Mesenchymal stem cell (in vitro differentiated cells and primary cell): ENCODE data around the gene ALDH1L2.

Source experiments
- DNase-seq: peaks from one replicate; pipeline ENCODE4 v3.0.0-alpha.2; 2013
- H2AFZ ChIP-seq: one replicate; pipeline ENCODE4 v1.6.1; 2013; ENCODE audit warnings: low read depth, mild to moderate bottlenecking, control low read depth, inconsistent platforms, low read length, moderate library complexity
- H2AK5ac ChIP-seq: 2 replicates; pipeline ENCODE4 v1.6.1; 2013; ENCODE audit warnings: low read length, moderate library complexity, mild to moderate bottlenecking, inconsistent platforms; ENCODE audit not compliant: severe bottlenecking
- H2BK120ac ChIP-seq: one replicate; pipeline ENCODE4 v1.6.1; 2013; ENCODE audit warnings: low read depth, mild to moderate bottlenecking, inconsistent platforms, low read length, moderate library complexity
- H2BK12ac ChIP-seq, 2 experiments: one replicate each; pipeline ENCODE4 v1.6.1; 2013; ENCODE audit warnings: inconsistent platforms in 2 of 2, low read length in 2 of 2, mild to moderate bottlenecking in 2 of 2, moderate library complexity in 2 of 2, control low read depth in 1 of 2
- H2BK15ac ChIP-seq: one replicate; pipeline ENCODE4 v1.6.1; 2013; ENCODE audit warnings: mild to moderate bottlenecking, low read depth, inconsistent platforms; ENCODE audit not compliant: poor library complexity, severe bottlenecking
- H2BK5ac ChIP-seq: 2 replicates; pipeline ENCODE4 v1.6.1; 2013; ENCODE audit warnings: low read depth, mild to moderate bottlenecking, low read length, control low read depth, inconsistent platforms; ENCODE audit not compliant: poor library complexity, severe bottlenecking
- H3K14ac ChIP-seq, 2 experiments: one replicate each; pipeline ENCODE4 v1.6.1; 2013; ENCODE audit warnings: inconsistent platforms in 2 of 2, low read length in 2 of 2, control low read depth in 1 of 2, mild to moderate bottlenecking in 1 of 2, moderate library complexity in 1 of 2
- H3K18ac ChIP-seq, 2 experiments: one replicate each; pipeline ENCODE4 v1.6.1; 2013; ENCODE audit warnings: inconsistent platforms in 2 of 2, low read length in 2 of 2, control low read depth in 1 of 2, low read depth in 1 of 2, mild to moderate bottlenecking in 1 of 2
- H3K23ac ChIP-seq, 2 experiments: one replicate each; pipeline ENCODE4 v1.6.1; 2013; ENCODE audit warnings: inconsistent platforms in 2 of 2, low read length in 2 of 2, mild to moderate bottlenecking in 2 of 2, moderate library complexity in 2 of 2, control low read depth in 1 of 2
- H3K27ac ChIP-seq: 2 replicates; pipeline ENCODE4 v1.5.1; 2013; ENCODE audit warnings: mild to moderate bottlenecking, moderate library complexity, low read length, control low read depth, inconsistent platforms; ENCODE audit not compliant: poor library complexity, severe bottlenecking
- H3K27me3 ChIP-seq, 2 experiments: 2 replicates each; pipeline versions ENCODE4 v1.6.1 to v1.7.0; 2013; ENCODE audit warnings: low read length in 2 of 2, mild to moderate bottlenecking in 2 of 2, moderate library complexity in 2 of 2, control low read depth in 1 of 2, inconsistent platforms in 1 of 2; ENCODE audit not compliant: control insufficient read depth in 1 of 2, insufficient read depth in 1 of 2
- H3K36me3 ChIP-seq, 2 experiments: 2 replicates each; pipeline versions ENCODE4 v1.6.1 to v1.7.0; 2013; ENCODE audit warnings: low read length in 2 of 2, control low read depth in 1 of 2, inconsistent platforms in 1 of 2, low read depth in 1 of 2, mild to moderate bottlenecking in 1 of 2; ENCODE audit not compliant: insufficient read depth in 2 of 2, control insufficient read depth in 1 of 2
- H3K4ac ChIP-seq, 2 experiments: one replicate each; pipeline ENCODE4 v1.6.1; 2013; ENCODE audit warnings: inconsistent platforms in 2 of 2, low read length in 2 of 2, mild to moderate bottlenecking in 2 of 2, moderate library complexity in 2 of 2, control low read depth in 1 of 2, low read depth in 1 of 2
- H3K4me1 ChIP-seq: 2 replicates; pipeline ENCODE4 v1.6.1; 2013; ENCODE audit warnings: low read depth, low read length, control low read depth; ENCODE audit not compliant: control insufficient read depth, insufficient read depth
- H3K4me2 ChIP-seq: 2 replicates; pipeline ENCODE4 v1.6.1; 2013; ENCODE audit warnings: low read length, mild to moderate bottlenecking, inconsistent platforms; ENCODE audit not compliant: poor library complexity, severe bottlenecking
- H3K4me3 ChIP-seq, 2 experiments: 2 replicates each; pipeline versions ENCODE4 v1.5.1 to v1.7.0; 2013; ENCODE audit warnings: low read length in 2 of 2, mild to moderate bottlenecking in 2 of 2, control low read depth in 1 of 2, low read depth in 1 of 2; ENCODE audit not compliant: insufficient read depth in 1 of 2
- H3K79me1 ChIP-seq: replicated peaks from 2 replicates; pipeline ENCODE4 v1.6.1; 2013; ENCODE audit warnings: mild to moderate bottlenecking, control low read depth, low read length, inconsistent platforms; ENCODE audit not compliant: poor library complexity, severe bottlenecking
- H3K9ac ChIP-seq: 2 replicates; pipeline ENCODE4 v1.7.0; 2013; ENCODE audit warnings: mild to moderate bottlenecking, low read length, moderate library complexity
- H3K9me3 ChIP-seq: 2 replicates; pipeline ENCODE4 v1.7.0; 2013; ENCODE audit warnings: mild to moderate bottlenecking, low read length; ENCODE audit not compliant: control insufficient read depth
- H4K8ac ChIP-seq: one replicate; pipeline ENCODE4 v1.6.1; 2013; ENCODE audit warnings: inconsistent platforms, mild to moderate bottlenecking, low read length, moderate library complexity
- H4K91ac ChIP-seq: one replicate; pipeline ENCODE4 v1.6.1; 2013; ENCODE audit warnings: mild to moderate bottlenecking, low read length, inconsistent platforms
- WGBS: methylation state at CpG from one replicate; pipeline ENCODE4 v1.1.7; 2013; ENCODE audit warnings: mixed read lengths; 5-methylcytosine and 5-hydroxymethylcytosine counted together

The ALDH1L2 gene

GRCh38 chr12:105076913-105077312, 7.3 kb downstream of the ALDH1L2 start:
- H4K8ac ChIP-seq, result no peak overlapping the region
- no peak overlapping the region for H3K23ac ChIP-seq
- H3K36me3 ChIP-seq, result peaks cover 0 to 12% of the 10 kb centered on the region in 2 experiments
- H2BK15ac ChIP-seq, result no peak overlapping the region
- no peak overlapping the region for H3K4me2 ChIP-seq
- H2AK5ac ChIP-seq, result no peak overlapping the region
- 100% methylated on average over 1 of the region's 3 CpGs for WGBS
- no peaks in the 10 kb centered on the region for H3K9me3 ChIP-seq
- H2BK120ac ChIP-seq, result no peak overlapping the region
- H2BK12ac ChIP-seq, result no peak overlapping the region
- DNase-seq, result no peak
- H3K27me3 ChIP-seq, result no peaks in the 10 kb centered on the region
- H3K79me1 ChIP-seq, result peaks cover 6% of the 10 kb centered on the region
- H2AFZ ChIP-seq, result no peak overlapping the region
- H3K4ac ChIP-seq, result no peak overlapping the region
- H3K9ac ChIP-seq, result no peak overlapping the region
- no peaks in the 10 kb centered on the region for H3K4me1 ChIP-seq
- no peak overlapping the region for H3K18ac ChIP-seq
- no peak overlapping the region for H2BK5ac ChIP-seq
- H3K27ac ChIP-seq, result no peak overlapping the region
- H3K4me3 ChIP-seq, result no peak overlapping the region
- H4K91ac ChIP-seq, result no peak overlapping the region
- no peak overlapping the region for H3K14ac ChIP-seq

DNA sequence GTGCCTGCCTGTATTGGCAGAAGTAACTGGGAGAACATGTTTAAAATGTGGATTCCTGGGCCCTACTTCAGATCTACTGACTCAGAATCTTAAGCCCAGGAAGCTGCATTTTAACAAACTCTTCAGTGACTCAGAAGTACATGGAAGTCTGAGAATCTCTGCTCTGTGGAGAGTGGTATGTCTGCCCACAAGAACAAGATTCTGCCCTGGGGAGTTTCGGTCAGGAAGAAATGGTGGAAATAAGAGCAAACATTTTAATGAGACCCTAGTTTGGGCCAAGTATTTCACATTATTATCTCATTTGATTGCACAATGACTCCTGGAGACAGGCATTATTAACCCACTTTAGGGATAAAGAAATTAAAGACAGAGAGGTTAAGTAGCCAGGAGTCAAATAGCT, 8.2 kb downstream of the ALDH1L2 start:
- Histone ChIP-seq H3K9ac (no peak overlapping the region), H3K4me2 (no peak overlapping the region), H3K4me1 (no peaks in the 10 kb centered on the region), H2BK120ac (no peak overlapping the region), H3K9me3 (no peaks in the 10 kb centered on the region), H3K27me3 (no peaks in the 10 kb centered on the region), H2BK12ac (no peak overlapping the region), H2BK5ac (no peak overlapping the region), H3K23ac (no peak overlapping the region), H2AK5ac (no peak overlapping the region), H3K14ac (no peak overlapping the region), H3K18ac (no peak overlapping the region), H3K36me3 (peaks cover 0 to 12% of the 10 kb centered on the region in 2 experiments), H4K8ac (no peak overlapping the region), H2BK15ac (no peak overlapping the region), H3K4me3 (no peak overlapping the region), H3K4ac (no peak overlapping the region), H2AFZ (no peak overlapping the region), H3K27ac (no peak overlapping the region), H3K79me1 (peaks cover 6% of the 10 kb centered on the region), H4K91ac (no peak overlapping the region)
- peak; percentile 23 for DNase-seq
- no CpG with 5 or more reads among the region's 1 CpG for WGBS

DNA sequence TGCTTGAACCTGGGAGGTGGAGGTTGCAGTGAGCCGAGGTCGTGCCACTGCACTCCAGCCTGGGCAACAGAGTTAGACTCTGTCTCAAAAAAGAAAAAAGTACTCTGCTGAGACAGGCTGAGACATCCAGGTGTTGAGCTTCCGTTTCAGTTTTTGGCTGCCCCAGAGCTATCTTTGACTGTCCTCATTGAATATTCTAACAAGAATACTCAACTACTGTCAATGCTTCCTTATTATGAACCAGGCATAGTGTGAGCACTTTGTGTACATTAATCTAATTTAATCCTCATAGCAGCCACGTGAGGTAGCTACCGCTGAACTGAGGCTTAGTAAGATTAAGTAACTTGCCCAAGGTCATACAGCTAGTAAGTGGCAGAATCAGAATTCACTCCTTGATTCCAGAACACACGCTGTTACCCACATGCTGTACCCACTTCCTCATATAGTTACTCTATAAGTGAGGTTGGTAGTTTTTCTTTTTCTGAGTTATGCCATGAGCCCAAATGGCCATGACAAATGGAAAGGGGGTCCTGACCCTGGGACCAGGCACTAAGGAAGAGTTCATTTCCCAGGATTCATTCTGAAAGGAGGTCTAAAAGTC, 11.3 kb downstream of the ALDH1L2 start:
- H2BK15ac ChIP-seq, result no peak overlapping the region
- 98% methylated on average over 5 of the region's 6 CpGs for WGBS
- H3K23ac ChIP-seq, result no peak overlapping the region
- H2AFZ ChIP-seq, result no peak overlapping the region
- no peaks in the 10 kb centered on the region for H3K4me1 ChIP-seq
- no peak overlapping the region for H2BK120ac ChIP-seq
- H3K4me2 ChIP-seq, result no peak overlapping the region
- H3K9me3 ChIP-seq, result no peaks in the 10 kb centered on the region
- no peak overlapping the region for H3K18ac ChIP-seq
- H2BK5ac ChIP-seq, result no peak overlapping the region
- no peak overlapping the region for H3K27ac ChIP-seq
- no peak overlapping the region for H3K4me3 ChIP-seq
- H3K14ac ChIP-seq, result no peak overlapping the region
- H2AK5ac ChIP-seq, result no peak overlapping the region
- peaks cover 0 to 35% of the 10 kb centered on the region in 2 experiments for H3K36me3 ChIP-seq
- no peak overlapping the region for H3K4ac ChIP-seq
- no peaks in the 10 kb centered on the region for H3K79me1 ChIP-seq
- H4K8ac ChIP-seq, result no peak overlapping the region
- H2BK12ac ChIP-seq, result no peak overlapping the region
- no peak for DNase-seq
- no peak overlapping the region for H3K9ac ChIP-seq
- H4K91ac ChIP-seq, result no peak overlapping the region
- H3K27me3 ChIP-seq, result no peaks in the 10 kb centered on the region

- no peak overlapping the region for H4K8ac ChIP-seq
- no peaks in the 10 kb centered on the region for H3K27me3 ChIP-seq
- no CpG with 5 or more reads among the region's 3 CpGs for WGBS
These were observed 12.3 kb downstream of the ALDH1L2 start for GRCh38 chr12:105071981-105072380.

More at GRCh38 chr12:105071981-105072380, 12.3 kb downstream of the ALDH1L2 start:
- no peaks in the 10 kb centered on the region for H3K4me1 ChIP-seq
- no peak overlapping the region for H2BK5ac ChIP-seq
- H3K9ac ChIP-seq, result no peak overlapping the region
- H2BK12ac ChIP-seq, result no peak overlapping the region
- no peak overlapping the region for H2AK5ac ChIP-seq
- DNase-seq, result no peak
- no peak overlapping the region for H2BK120ac ChIP-seq
- H3K36me3 ChIP-seq, result peaks cover 0 to 37% of the 10 kb centered on the region in 2 experiments
- no peak overlapping the region for H3K4ac ChIP-seq
- no peak overlapping the region for H3K27ac ChIP-seq
- H3K4me2 ChIP-seq, result no peak overlapping the region
- no peak overlapping the region for H3K23ac ChIP-seq
- no peaks in the 10 kb centered on the region for H3K79me1 ChIP-seq
- no peak overlapping the region for H3K4me3 ChIP-seq
- H3K18ac ChIP-seq, result no peak overlapping the region
- H3K9me3 ChIP-seq, result no peaks in the 10 kb centered on the region
- no peak overlapping the region for H4K91ac ChIP-seq
- H2BK15ac ChIP-seq, result no peak overlapping the region
- H3K14ac ChIP-seq, result no peak overlapping the region
- no peak overlapping the region for H2AFZ ChIP-seq
